T-helper 22 cell (primary cell): ENCODE results near the gene FBXW4.
A peak's percentile ranks its signal among the peaks of the same experiment; 100 is the strongest.

ENCODE experiments used
- DNase-seq: peaks from one replicate; pipeline ENCODE4 v3.0.0-alpha.2; 2020; ENCODE audit warnings: low read depth

FBXW4 gene

GRCh38 chr10:101695404-101695890 is 477 bp upstream of the FBXW4 start:
- no peak for DNase-seq

GRCh38 chr10:101693978-101694673 is 844 bp downstream of the FBXW4 start:
- DNase-seq: peak; percentile 30

GRCh38 chr10:101693651-101693977 is 1.4 kb downstream of the FBXW4 start:
- no peak for DNase-seq

- DNase-seq: no peak
Observed at GRCh38 chr10:101691081-101691480, 3.9 kb downstream of the FBXW4 start.

- DNase-seq: no peak
Observed at GRCh38 chr10:101690461-101690860, 4.5 kb downstream of the FBXW4 start.

GRCh38 chr10:101687071-101687658 is 7.8 kb downstream of the FBXW4 start:
- DNase-seq: no peak

- no peak for DNase-seq
Observed at GRCh38 chr10:101686133-101686925, 8.6 kb downstream of the FBXW4 start.

- no peak for DNase-seq
Observed at GRCh38 chr10:101684782-101685181, 10.2 kb downstream of the FBXW4 start.

- no peak for DNase-seq
Observed at GRCh38 chr10:101683276-101683675, 11.7 kb downstream of the FBXW4 start.

- DNase-seq: no peak
Observed at GRCh38 chr10:101682172-101682825, 12.7 kb downstream of the FBXW4 start.

GRCh38 chr10:101676565-101676964 is 18.4 kb downstream of the FBXW4 start:
- no peak for DNase-seq

- DNase-seq: no peak
Observed at GRCh38 chr10:101675115-101675514, 19.9 kb downstream of the FBXW4 start.

GRCh38 chr10:101672536-101672935 is 22.4 kb downstream of the FBXW4 start:
- no peak for DNase-seq

GRCh38 chr10:101671453-101671852 is 23.5 kb downstream of the FBXW4 start:
- DNase-seq: no peak

GRCh38 chr10:101670635-101671034 is 24.3 kb downstream of the FBXW4 start:
- DNase-seq: no peak

GRCh38 chr10:101669181-101669580 is 25.8 kb downstream of the FBXW4 start:
- DNase-seq: no peak

GRCh38 chr10:101668566-101668965 is 26.4 kb downstream of the FBXW4 start:
- DNase-seq: no peak

GRCh38 chr10:101666083-101666482 is 28.9 kb downstream of the FBXW4 start:
- no peak for DNase-seq

GRCh38 chr10:101663097-101663496 is 31.9 kb downstream of the FBXW4 start:
- DNase-seq: no peak

GRCh38 chr10:101660256-101660655 is 34.7 kb downstream of the FBXW4 start:
- no peak for DNase-seq

GRCh38 chr10:101658975-101659374 is 36.0 kb downstream of the FBXW4 start:
- DNase-seq: no peak

- no peak for DNase-seq
Observed at GRCh38 chr10:101656890-101657289, 38.1 kb downstream of the FBXW4 start.

- DNase-seq: no peak
Observed at GRCh38 chr10:101655570-101655969, 39.4 kb downstream of the FBXW4 start.
